ENCODE measurements around the gene LYL1. TPM values are rescaled to one million over a fixed set of nuclear protein-coding genes. Genes with fewer than 3 reads are reported as not detected.

LYL1 gene
- total and polyA plus RNA-seq, 2 donors (not counting 1 experiment from before 2014, with no cell fraction given) = 112 to 125 TPM

- Mint-ChIP-seq H3K9me3 (ENCODE audit: insufficient read depth) (no peaks in the 10 kb centered on the region), H3K27ac (peak within 1 kb of the TSS; percentile 94), H3K4me3 (peak within 1 kb of the TSS; percentile 92), H3K27me3 (no peaks in the 10 kb centered on the region), H3K4me1 (peaks cover 33% of the 10 kb centered on the region)
- Histone ChIP-seq H3K27ac (ENCODE audit: low read length in 2 of 2) (peak within 1 kb of the TSS; percentile 87 to 96), H3K4me1 (ENCODE audit: control insufficient read depth in 2 of 2, insufficient read depth in 2 of 2, low read length in 2 of 2) (peaks cover 9 to 32% of the 10 kb centered on the region in 2 donors), H3K9me3 (ENCODE audit: control extremely low read depth in 1 of 3, control insufficient read depth in 2 of 3, insufficient read depth in 1 of 3, low read length in 2 of 3) (no peaks in the 10 kb centered on the region), H4K20me1 (ENCODE audit: control insufficient read depth, insufficient read depth, low read length, poor library complexity, severe bottlenecking) (peaks cover 25% of the 10 kb centered on the region), H3K27me3 (replicated peaks in 1 of 4; ENCODE audit: control extremely low read depth in 1 of 4, control insufficient read depth in 3 of 4, insufficient read depth in 4 of 4, low read length in 3 of 4) (no peaks in the 10 kb centered on the region), H3K4me2 (replicated peaks; ENCODE audit: low read depth, low read length, poor library complexity, severe bottlenecking) (peak within 1 kb of the TSS; percentile 95), H3K9ac (ENCODE audit: low read length) (peak within 1 kb of the TSS; percentile 97), H3K4me3 (ENCODE audit: control extremely low read depth in 1 of 5, extremely low read depth in 1 of 5, insufficient read depth in 1 of 5, low read depth in 2 of 5, low read length in 4 of 5) (peak within 1 kb of the TSS; percentile 82 to 100 (median 98)), H3K79me2 (ENCODE audit: control insufficient read depth, insufficient read depth, low read length) (peaks cover 67% of the 10 kb centered on the region), H3K36me3 (replicated peaks in 1 of 2; ENCODE audit: control extremely low read depth in 1 of 2, control insufficient read depth in 1 of 2, extremely low read depth in 1 of 2, insufficient read depth in 2 of 2, low read length in 1 of 2) (peaks cover 0 to 11% of the 10 kb centered on the region in 2 experiments), H2AFZ (ENCODE audit: insufficient read depth, low read depth, low read length, poor library complexity, severe bottlenecking) (peak within 1 kb of the TSS; percentile 97)
- TF ChIP-seq EZH2 (IDR thresholded peaks at IDR 0.05; ENCODE audit: borderline replicate concordance, insufficient read depth, low read depth, low read length, poor library complexity, severe bottlenecking) (no peak), CTCF (IDR thresholded peaks at IDR 0.05) (peak; percentile 66)
- CTCF ChIA-PET = interaction anchor here (0.6 to 2.5 kb wide), 14 partner anchors 18 to 712 kb away, joined by 3 to 32 read pairs (median 4); no protein-coding TSS in a partner anchor
- DNase-seq (peak; percentile 96), ATAC-seq (ENCODE audit: low read depth) (peak; percentile 53)
- under 1% methylated on average over 40 of the region's 51 CpGs for WGBS (ENCODE audit: insufficient coverage)
- intact Hi-C loops (cut with micrococcal nuclease) = loop anchor here (1.0 to 5.0 kb wide), 6 partner anchors 16 to 986 kb away; partner anchors contain the start of genes ASF1B and NACC1
- POLR2A ChIA-PET = interaction anchor here (0.5 to 2.8 kb wide), 11 partner anchors 17 to 362 kb away, joined by 3 to 22 read pairs (median 7); partner anchors contain the start of gene NACC1
These were observed 47.7 kb upstream of the LYL1 start, which contains the start of the genes IER2 and STX10 for GRCh38 chr19:13150187-13150930. IER2 (plus strand) TSS chr19:13150411; CDS start chr19:13153187, 2,776 bp downstream. STX10 (minus strand) TSS chr19:13150375; CDS start chr19:13150173, 202 bp downstream.
